ENCODE data around the gene GFRA1. TPM values are rescaled to one million over a fixed set of nuclear protein-coding genes. Genes with fewer than 3 reads are reported as not detected.
A peak's percentile ranks its signal among the peaks of the same experiment; 100 is the strongest.

Gene GFRA1
- total and polyA plus RNA-seq, 7 donors: under 0.01 to 115 (median 38.9) TPM

- intact Hi-C loops (cut with DNase I): no loop called here
- no peaks in the 10 kb centered on the region for H3K4me1 ChIP-seq
- no peaks in the 10 kb centered on the region for H3K9me3 ChIP-seq
- H3K4me3 ChIP-seq: no peak overlapping the region
- no peak for DNase-seq
- no peak for TF ChIP-seq POLR2AphosphoS5 (IDR thresholded peaks at IDR 0.05)
- no peak for TF ChIP-seq CTCF (IDR thresholded peaks at IDR 0.05)
- TF ChIP-seq EP300 (IDR thresholded peaks at IDR 0.05): no peak
- TF ChIP-seq POLR2A (IDR thresholded peaks at IDR 0.05): no peak
- H3K36me3 ChIP-seq: no peaks in the 10 kb centered on the region
- no peak overlapping the region for H3K27ac ChIP-seq
- 49 to 62% methylated on average over 7 of the region's 7 CpGs for WGBS, 2 donors
- no peaks in the 10 kb centered on the region for H3K27me3 ChIP-seq
Observed at GRCh38 chr10:116296291-116296721, 23.3 kb upstream of the GFRA1 start.

- H3K27ac ChIP-seq: no peak overlapping the region
- intact Hi-C loops (cut with DNase I): no loop called here
- no peaks in the 10 kb centered on the region for H3K36me3 ChIP-seq
- H3K9me3 ChIP-seq: no peaks in the 10 kb centered on the region
- H3K4me1 ChIP-seq: no peaks in the 10 kb centered on the region
- TF ChIP-seq EP300 (IDR thresholded peaks at IDR 0.05) (no peak), CTCF (IDR thresholded peaks at IDR 0.05) (no peak), POLR2A (IDR thresholded peaks at IDR 0.05) (no peak), POLR2AphosphoS5 (IDR thresholded peaks at IDR 0.05) (no peak)
- no peak overlapping the region for H3K4me3 ChIP-seq
- no peak for DNase-seq
- no peaks in the 10 kb centered on the region for H3K27me3 ChIP-seq
Observed at GRCh38 chr10:116292493-116292892, 19.5 kb upstream of the GFRA1 start.

GRCh38 chr10:116289652-116290051, 16.6 kb upstream of the GFRA1 start:
- no peaks in the 10 kb centered on the region for H3K27me3 ChIP-seq
- no peaks in the 10 kb centered on the region for H3K9me3 ChIP-seq
- H3K4me1 ChIP-seq: no peaks in the 10 kb centered on the region
- WGBS, 2 donors: 21 to 24% methylated on average over 1 of the region's 1 CpG
- no peak overlapping the region for H3K27ac ChIP-seq
- H3K4me3 ChIP-seq: no peak overlapping the region
- H3K36me3 ChIP-seq: no peaks in the 10 kb centered on the region
- TF ChIP-seq EP300 (IDR thresholded peaks at IDR 0.05): no peak
- TF ChIP-seq POLR2A (IDR thresholded peaks at IDR 0.05): no peak
- no peak for TF ChIP-seq CTCF (IDR thresholded peaks at IDR 0.05)
- TF ChIP-seq POLR2AphosphoS5 (IDR thresholded peaks at IDR 0.05): no peak
- intact Hi-C loops (cut with DNase I): loop anchor here (5.0 to 10.0 kb wide), 3 partner anchors 342 to 935 kb away; no protein-coding TSS in a partner anchor
- no peak for DNase-seq

- Histone ChIP-seq H3K9me3 (no peaks in the 10 kb centered on the region), H3K27me3 (no peaks in the 10 kb centered on the region), H3K27ac (no peak overlapping the region), H3K36me3 (no peaks in the 10 kb centered on the region), H3K4me1 (no peaks in the 10 kb centered on the region), H3K4me3 (no peak overlapping the region)
- TF ChIP-seq POLR2AphosphoS5 (IDR thresholded peaks at IDR 0.05): no peak
- peak; percentile 40 to 75 (median 61) for TF ChIP-seq CTCF (IDR thresholded peaks at IDR 0.05)
- intact Hi-C loops (cut with DNase I): loop anchor here (1.0 to 10.0 kb wide), 4 partner anchors 341 to 933 kb away; no protein-coding TSS in a partner anchor
- no peak for DNase-seq
- WGBS, 2 donors: 26 to 35% methylated on average over 1 of the region's 1 CpG
Observed at GRCh38 chr10:116287906-116288501, 15.0 kb upstream of the GFRA1 start.
